MM.1S (cell line): Measurements from ENCODE around the gene NXF1.

Source experiments
- DNase-seq: peaks from one replicate; pipeline ENCODE4 v3.0.0-alpha.2; 2015
- H2AFZ ChIP-seq: fragments of 300-600 bp; sonication (generic); 2 replicates; pipeline ENCODE4 v1.6.0; 2016; ENCODE audit warnings: antibody characterized with exemption, low read length
- H3F3A ChIP-seq: fragments of 300-600 bp; sonication (generic); 2 replicates; pipeline ENCODE4 v1.6.1; 2016; ENCODE audit warnings: mild to moderate bottlenecking, antibody characterized with exemption, low read length, moderate library complexity, mixed read lengths; ENCODE audit not compliant: insufficient read depth
- H3K27ac ChIP-seq: fragments of 300-600 bp; sonication (generic); 2 replicates; pipeline ENCODE4 v1.5.1; 2016; ENCODE audit warnings: mild to moderate bottlenecking, low read length
- H3K27me3 ChIP-seq: fragments of 300-600 bp; sonication (generic); replicated peaks from 2 replicates; pipeline ENCODE4 v1.6.0; 2016; ENCODE audit warnings: low read length; ENCODE audit not compliant: insufficient read depth
- H3K36me3 ChIP-seq: fragments of 300-600 bp; sonication (generic); replicated peaks from 2 replicates; pipeline ENCODE4 v1.6.1; 2016; ENCODE audit warnings: mild to moderate bottlenecking, low read length, mixed read lengths; ENCODE audit not compliant: insufficient read depth
- H3K4me1 ChIP-seq: fragments of 300-600 bp; sonication (generic); 2 replicates; pipeline ENCODE4 v1.6.1; 2016; ENCODE audit warnings: low read length, mixed read lengths
- H3K4me2 ChIP-seq: fragments of 300-600 bp; sonication (generic); 2 replicates; pipeline ENCODE4 v1.6.0; 2016; ENCODE audit warnings: low read depth, low read length
- H3K4me3 ChIP-seq: fragments of 300-600 bp; sonication (generic); 2 replicates; pipeline ENCODE4 v1.5.1; 2016; ENCODE audit warnings: low read length, mixed read lengths
- H3K79me2 ChIP-seq: fragments of 300-600 bp; sonication (generic); 2 replicates; pipeline ENCODE4 v1.6.1; 2016; ENCODE audit warnings: mixed run types, low read length, mixed read lengths
- H3K9ac ChIP-seq: fragments of 300-600 bp; sonication (generic); 2 replicates; pipeline ENCODE4 v1.6.1; 2016; ENCODE audit warnings: low read length, mixed read lengths
- H3K9me2 ChIP-seq: fragments of 300-600 bp; sonication (generic); replicated peaks from 2 replicates; pipeline ENCODE4 v1.6.1; 2016; ENCODE audit warnings: mild to moderate bottlenecking, low read length, mixed read lengths; ENCODE audit not compliant: insufficient read depth
- H3K9me3 ChIP-seq: fragments of 300-600 bp; sonication (generic); replicated peaks from 2 replicates; pipeline ENCODE4 v1.6.1; 2016; ENCODE audit warnings: mild to moderate bottlenecking, low read length, mixed read lengths; ENCODE audit not compliant: insufficient read depth
- H4K20me1 ChIP-seq: fragments of 300-600 bp; sonication (generic); 2 replicates; pipeline ENCODE4 v1.6.1; 2016; ENCODE audit warnings: mild to moderate bottlenecking, low read length, moderate library complexity, mixed read lengths; ENCODE audit not compliant: insufficient read depth
- CTCF ChIP-seq: fragments of 300-600 bp; sonication (generic); IDR thresholded peaks from 2 replicates; pipeline ENCODE4 v1.5.1; 2016; ENCODE audit warnings: antibody characterized with exemption, low read length, mixed read lengths
- EZH2 ChIP-seq: fragments of 300-600 bp; sonication (generic); optimal IDR thresholded peaks from 2 replicates; pipeline ENCODE3; 2017; ENCODE audit warnings: low read depth, mild to moderate bottlenecking, antibody characterized with exemption, low read length, mixed read lengths
- EZH2phosphoT487 ChIP-seq: fragments of 300-600 bp; sonication (generic); IDR thresholded peaks from 2 replicates; pipeline ENCODE4 v1.6.1; 2018; ENCODE audit warnings: antibody characterized with exemption, low read length

Gene NXF1

DNA sequence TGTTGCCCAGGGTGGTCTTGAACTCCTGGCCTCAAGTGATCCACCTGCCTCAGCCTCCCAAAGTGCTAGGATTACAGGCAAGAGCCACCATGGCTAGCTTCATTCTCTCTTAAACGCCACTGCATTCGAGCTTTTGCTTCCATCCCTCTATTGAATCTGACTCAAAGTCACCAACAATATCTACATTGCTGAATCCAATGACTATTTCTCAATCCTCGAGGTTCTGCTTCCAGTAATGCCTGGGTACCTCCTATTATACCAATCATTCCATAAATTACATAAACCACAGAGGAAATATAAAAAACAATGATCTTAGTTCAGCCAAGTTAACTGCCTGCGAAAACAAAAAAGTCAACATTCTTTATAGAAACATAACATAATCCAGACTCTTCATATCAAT lies 11.9 kb upstream of the NXF1 start:
- no peak for TF ChIP-seq EZH2phosphoT487
- no peak for TF ChIP-seq EZH2
- TF ChIP-seq CTCF: no peak
- Histone ChIP-seq H3K27me3 (no peaks in the 10 kb centered on the region), H3F3A (peaks cover 3% of the 10 kb centered on the region; the same call in 1 of the 2 replicates), H3K9me3 (no peaks in the 10 kb centered on the region), H3K36me3 (0 out of 2 replicates have a peak, but pooled peaks cover 4% of the 10 kb centered on the region), H3K4me3 (no peak overlapping the region), H4K20me1 (no peaks in the 10 kb centered on the region), H3K9ac (no peak overlapping the region), H2AFZ (no peak overlapping the region), H3K4me2 (no peak overlapping the region), H3K79me2 (no peaks in the 10 kb centered on the region), H3K9me2 (no peaks in the 10 kb centered on the region), H3K27ac (no peak overlapping the region), H3K4me1 (no peaks in the 10 kb centered on the region)
- no peak for DNase-seq

DNA sequence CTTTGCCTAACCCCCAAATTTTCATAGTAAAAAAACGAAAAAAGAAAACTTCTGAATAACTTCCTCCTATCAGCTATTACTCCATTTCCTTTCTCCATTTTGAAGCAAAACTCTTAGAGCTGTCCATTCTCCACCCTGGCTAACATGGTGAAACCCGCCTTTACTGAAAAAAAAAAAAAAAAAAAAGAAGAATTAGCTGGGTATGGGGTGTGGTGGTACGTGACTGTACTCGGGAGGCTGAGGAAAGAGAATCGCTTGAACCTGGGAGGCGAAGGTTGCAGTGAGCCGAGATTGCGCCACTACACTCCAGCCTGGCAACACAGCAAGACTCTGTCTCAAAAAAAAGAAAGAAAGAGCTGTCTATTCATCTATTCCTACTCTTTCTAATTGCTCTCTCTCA lies 11.3 kb upstream of the NXF1 start:
- Histone ChIP-seq H3K79me2 (no peaks in the 10 kb centered on the region), H3K27ac (no peak overlapping the region), H3K9ac (no peak overlapping the region), H3K4me1 (no peaks in the 10 kb centered on the region), H3K36me3 (0 out of 2 replicates have a peak, but pooled peaks cover 4% of the 10 kb centered on the region), H3K4me2 (no peak overlapping the region), H3K9me3 (no peaks in the 10 kb centered on the region), H2AFZ (no peak overlapping the region), H3K27me3 (no peaks in the 10 kb centered on the region), H3K4me3 (no peak overlapping the region), H4K20me1 (no peaks in the 10 kb centered on the region), H3F3A (peaks cover 3% of the 10 kb centered on the region; the same call in 1 of the 2 replicates), H3K9me2 (no peaks in the 10 kb centered on the region)
- TF ChIP-seq EZH2 (no peak), CTCF (no peak), EZH2phosphoT487 (no peak)
- no peak for DNase-seq

DNA sequence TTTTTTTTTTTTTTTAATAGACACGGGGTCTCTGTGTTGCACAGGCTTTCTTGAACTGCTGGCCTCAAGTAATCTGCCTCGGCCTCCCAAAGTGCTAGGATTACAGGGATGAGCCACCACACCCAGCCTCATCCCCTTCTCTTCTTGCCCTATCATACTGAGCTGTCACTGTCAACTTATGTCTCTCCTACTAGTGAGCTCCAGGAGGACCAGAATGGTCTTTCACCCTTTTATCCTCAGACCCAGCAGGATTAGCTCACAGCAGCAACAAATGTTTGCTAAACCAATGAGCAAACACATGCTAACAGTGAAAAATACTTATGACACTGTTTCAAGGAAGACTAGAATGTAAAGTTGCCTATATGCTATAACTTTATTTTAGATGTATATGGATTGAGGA lies 6.4 kb upstream of the NXF1 start:
- Histone ChIP-seq H3K9ac (no peak overlapping the region), H3K4me2 (no peak overlapping the region), H4K20me1 (no peaks in the 10 kb centered on the region), H2AFZ (no peak overlapping the region), H3K79me2 (no peaks in the 10 kb centered on the region), H3K4me1 (peaks cover 20% of the 10 kb centered on the region), H3K27ac (no peak overlapping the region), H3F3A (peaks cover 16% of the 10 kb centered on the region), H3K27me3 (no peaks in the 10 kb centered on the region), H3K9me2 (no peaks in the 10 kb centered on the region), H3K4me3 (no peak overlapping the region), H3K36me3 (no peaks in the 10 kb centered on the region), H3K9me3 (no peaks in the 10 kb centered on the region)
- TF ChIP-seq CTCF (no peak), EZH2 (no peak), EZH2phosphoT487 (no peak)
- DNase-seq: no peak
